HepG2 (cell line): ENCODE results near the gene ADCY7. TPM values are rescaled to one million over a fixed set of nuclear protein-coding genes. Genes with fewer than 3 reads are reported as not detected.

Experiments used
- ATAC-seq: fragments of 200-7000 bp; cut with Tn5 transposase; 3 replicates; pipeline ENCODE4 v1.9.1; 2020; ENCODE audit warnings: mild to moderate bottlenecking, moderate library complexity
- BruUV-seq: library from RNA; stranded (reverse); fragments of 400-500 nt; replicated peaks from 2 replicates; lab custom pipeline; 2021; lab: Mats Ljungman, UMichigan
- CTCF ChIA-PET: fragments of 300-600 bp; formaldehyde crosslinking; extraction: SDS; loops from one replicate; lab custom pipeline; 2021; ENCODE audit warnings: low total read pairs, inconsistent platforms, low intra/inter-chr PET ratio; lab: Yijun Ruan, JAX
- POLR2A ChIA-PET: fragments of 350-600 bp; sonication (Branson Sonifier 250); formaldehyde crosslinking; loops from one replicate; lab custom pipeline; 2020; ENCODE audit warnings: antibody characterized with exemption, inconsistent platforms; lab: Yijun Ruan, JAX
- DNase-seq: peaks from one replicate; pipeline ENCODE4 v3.0.0-alpha.2; 2015; ENCODE audit warnings: low spot score
- FAIRE-seq: peaks from 3 replicates; lab custom pipeline; 2011; peaks lifted over from hg19 to GRCh38; lab: Jason Lieb, UNC
- H2AFZ ChIP-seq: one replicate; pipeline ENCODE4 v1.6.1; 2011; ENCODE audit warnings: low read length, inconsistent platforms
- H3K27ac ChIP-seq: fragments of 300-600 bp; 3 replicates; pipeline ENCODE4 v1.8.0; 2011; ENCODE audit warnings: mixed run types, mild to moderate bottlenecking, mixed read lengths, low read length, inconsistent platforms; ENCODE audit not compliant: insufficient read depth; ENCODE audit errors: extremely low read length
- H3K27me3 ChIP-seq, 2 experiments: fragments of 200-600 bp in 1 of 2; 2 replicates in 1 of 2; 3 replicates in 1 of 2; pipeline versions ENCODE4 v1.6.0 to v1.8.0; 2011; ENCODE audit warnings: low read length in 2 of 2, mild to moderate bottlenecking in 2 of 2, moderate library complexity in 2 of 2, inconsistent platforms in 1 of 2; ENCODE audit not compliant: insufficient read depth in 2 of 2, control insufficient read depth in 1 of 2
- H3K36me3 ChIP-seq, 2 experiments: fragments of 200-600 bp in 1 of 2; replicated peaks in 1 of 2; 2 replicates in 1 of 2; 3 replicates in 1 of 2; pipeline versions ENCODE4 v1.5.1 to v1.8.0; 2011; ENCODE audit warnings: low read length in 2 of 2, inconsistent platforms in 1 of 2; ENCODE audit not compliant: insufficient read depth in 2 of 2, control insufficient read depth in 1 of 2
- H3K4me1 ChIP-seq: 2 replicates; pipeline ENCODE4 v1.5.1; 2012; ENCODE audit warnings: low read length, inconsistent platforms; ENCODE audit not compliant: insufficient read depth
- H3K4me2 ChIP-seq: 2 replicates; pipeline ENCODE4 v1.6.0; 2011; ENCODE audit warnings: low read depth, low read length, inconsistent platforms
- H3K4me3 ChIP-seq, 3 experiments: fragments of 200-600 bp in 1 of 3; sonication (generic), shearing (Covaris generic) in 1 of 3; replicated peaks in 1 of 3; 2 replicates each; pipeline ENCODE4 v1.5.1; 2011 to 2016; ENCODE audit warnings: low read length in 3 of 3, inconsistent platforms in 2 of 3, low read depth in 2 of 3, mild to moderate bottlenecking in 2 of 3, control low read depth in 1 of 3, mixed read lengths in 1 of 3; ENCODE audit not compliant: insufficient read depth in 1 of 3
- H3K79me2 ChIP-seq: one replicate; pipeline ENCODE4 v1.6.1; 2011; ENCODE audit warnings: low read length, inconsistent platforms; ENCODE audit not compliant: insufficient read depth
- H3K9ac ChIP-seq: 2 replicates; pipeline ENCODE4 v1.6.0; 2011; ENCODE audit warnings: mild to moderate bottlenecking, low read depth, low read length, inconsistent platforms; ENCODE audit not compliant: insufficient read depth
- H3K9me3 ChIP-seq: 2 replicates; pipeline ENCODE4 v1.5.1; 2012; ENCODE audit warnings: mild to moderate bottlenecking, low read length
- H4K20me1 ChIP-seq: 2 replicates; pipeline ENCODE4 v1.6.0; 2011; ENCODE audit warnings: inconsistent platforms, mild to moderate bottlenecking, low read length, moderate library complexity; ENCODE audit not compliant: insufficient read depth
- CC2D1A ChIP-seq: sonication (generic); formaldehyde crosslinking; IDR thresholded peaks from 2 replicates; pipeline ENCODE4 v1.8.1; 2023; ENCODE audit warnings: mild to moderate bottlenecking, missing genetic modification reagents
- ELF3 ChIP-seq: IDR thresholded peaks from 2 replicates; pipeline ENCODE4 v1.6.1; 2016; ENCODE audit warnings: missing genetic modification reagents, missing compliant biosample characterization
- NFRKB ChIP-seq: fragments of 450-650 bp; IDR thresholded peaks from 2 replicates; pipeline ENCODE4 v1.6.1; 2017
- PCBP2 ChIP-seq: fragments of 200-400 bp; formaldehyde crosslinking; optimal IDR thresholded peaks from 2 replicates; pipeline ENCODE3; 2018; ENCODE audit warnings: low read length, low read depth; ENCODE audit not compliant: poor library complexity, severe bottlenecking
- RFXANK ChIP-seq: IDR thresholded peaks from 2 replicates; pipeline ENCODE4 v1.6.1; 2016
- SOX5 ChIP-seq: IDR thresholded peaks from 2 replicates; pipeline ENCODE4 v1.6.1; 2016; ENCODE audit warnings: borderline replicate concordance
- ZFP62 ChIP-seq: sonication (generic); formaldehyde crosslinking; IDR thresholded peaks from 2 replicates; pipeline ENCODE4 v1.4.0; 2020; ENCODE audit warnings: missing genetic modification reagents
- ZNF136 ChIP-seq: sonication (generic); formaldehyde crosslinking; IDR thresholded peaks from 2 replicates; pipeline ENCODE4 v1.8.1; 2022; ENCODE audit warnings: low read depth, mild to moderate bottlenecking, moderate library complexity, missing genetic modification reagents
- ZNF547 ChIP-seq: sonication (generic); formaldehyde crosslinking; IDR thresholded peaks from 2 replicates; pipeline ENCODE4 v1.5.1; 2020; ENCODE audit warnings: mild to moderate bottlenecking, missing genetic modification reagents
- WGBS: methylation state at CpG from one replicate; pipeline ENCODE4 v1.1.6; 2017; ENCODE audit warnings: low lambda C conversion rate; 5-methylcytosine and 5-hydroxymethylcytosine counted together
- in situ Hi-C: cut with HindIII; loops from 2 replicates; pipeline ENCODE4 v1.10.0; 2017; ENCODE audit warnings: low pct_unique_long_range_greater_than_20kb; ENCODE audit not compliant: extremely low pct_ligation_motif_present
- intact Hi-C: fragments of 100-400 bp; cut with micrococcal nuclease; formaldehyde crosslinking; loops from one replicate; pipeline ENCODE4 v1.10.0; 2022; ENCODE audit not compliant: unreplicated experiment
- polyA plus RNA-seq, 8 experiments: library from polyadenylated mRNA; depleted of rRNA in 3 of 8; stranded (reverse) in 7 of 8; unstranded in 1 of 8; fragments of >200 nt; fragmentation: Illumina TruSeq in 4 of 8; extraction: Trizol in 4 of 8; gene quantifications; 2 replicates each; pipeline versions ENCODE4 v1.2.1 to v1.2.3, GENCODE V29; 2011 to 2016; ENCODE audit warnings: low read depth in 4 of 8, missing spikeins in 1 of 8, mixed read lengths in 1 of 8; ENCODE audit not compliant: insufficient read depth in 1 of 8
- total RNA-seq, 5 experiments: library from RNA; depleted of rRNA; stranded (reverse); fragments of >200 nt; fragmentation: Illumina TruSeq; extraction: Trizol; gene quantifications; 2 replicates each; pipeline ENCODE4 v1.2.3, GENCODE V29; 2016; ENCODE audit warnings: low read depth in 1 of 5
- TF ChIP-seq, protein P1 (sequence below): IDR thresholded peaks from 2 replicates; pipeline ENCODE4 v1.6.1; 2016; ENCODE audit warnings: missing compliant biosample characterization, missing genetic modification reagents, borderline replicate concordance
- TF ChIP-seq, protein P2 (sequence below): sonication (generic); formaldehyde crosslinking; IDR thresholded peaks from 2 replicates; pipeline ENCODE4 v1.4.0; 2020; ENCODE audit warnings: missing genetic modification reagents
- TF ChIP-seq, protein P3 (sequence below): fragments of 450-650 bp; IDR thresholded peaks from 2 replicates; pipeline ENCODE4 v1.6.1; 2017; ENCODE audit warnings: mild to moderate bottlenecking
- TF ChIP-seq, protein P4 (sequence below): sonication (generic); formaldehyde crosslinking; IDR thresholded peaks from 2 replicates; pipeline ENCODE4 v1.8.1; 2023; ENCODE audit warnings: mild to moderate bottlenecking, missing genetic modification reagents

Gene ADCY7
- total and polyA plus RNA-seq, 2 of the 13 experiments (the other 11 are each of a cell fraction or from before 2014, with no cell fraction given) = 2.2 to 4.3 TPM

DNA sequence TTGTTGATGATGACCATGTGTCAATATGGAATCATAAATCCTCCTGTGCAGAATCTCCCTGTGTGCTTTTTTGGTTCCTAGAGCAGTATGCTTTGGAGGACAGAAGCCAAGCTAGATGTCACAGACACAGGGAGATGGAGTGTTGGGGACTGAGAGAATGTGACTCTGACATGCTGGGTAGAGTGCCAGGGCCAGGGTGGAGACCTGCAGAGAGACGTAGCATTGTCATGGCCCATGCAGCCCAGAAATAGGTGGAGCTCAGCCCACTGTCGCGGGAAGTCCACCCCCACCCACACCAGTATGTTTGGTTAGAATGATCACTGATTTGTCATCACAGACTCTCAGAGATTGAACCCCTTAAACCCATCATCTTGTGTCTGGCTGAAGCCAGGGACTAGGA lies 39.2 kb upstream of the ADCY7 start:
- Histone ChIP-seq H3K4me3 (no peak overlapping the region), H3K9ac (no peak overlapping the region)
- BruUV-seq = no TSS peak
- 100% methylated on average over 3 of the region's 3 CpGs for WGBS
- TF ChIP-seq ZFP62 (CRISPR knock-in tag) (no peak), SOX5 (CRISPR knock-in tag) (no peak), ZNF136 (CRISPR knock-in tag) (no peak), PCBP2 (no peak), RFXANK (no peak), CC2D1A (no peak), NFRKB (no peak), ELF3 (CRISPR knock-in tag) (no peak), ZNF547 (CRISPR knock-in tag) (no peak)
- TF ChIP-seq, protein P1, sequence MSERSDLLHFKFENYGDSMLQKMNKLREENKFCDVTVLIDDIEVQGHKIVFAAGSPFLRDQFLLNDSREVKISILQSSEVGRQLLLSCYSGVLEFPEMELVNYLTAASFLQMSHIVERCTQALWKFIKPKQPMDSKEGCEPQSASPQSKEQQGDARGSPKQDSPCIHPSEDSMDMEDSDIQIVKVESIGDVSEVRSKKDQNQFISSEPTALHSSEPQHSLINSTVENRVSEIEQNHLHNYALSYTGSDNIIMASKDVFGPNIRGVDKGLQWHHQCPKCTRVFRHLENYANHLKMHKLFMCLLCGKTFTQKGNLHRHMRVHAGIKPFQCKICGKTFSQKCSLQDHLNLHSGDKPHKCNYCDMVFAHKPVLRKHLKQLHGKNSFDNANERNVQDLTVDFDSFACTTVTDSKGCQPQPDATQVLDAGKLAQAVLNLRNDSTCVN (CRISPR knock-in tag) = no peak
- TF ChIP-seq, protein P2, sequence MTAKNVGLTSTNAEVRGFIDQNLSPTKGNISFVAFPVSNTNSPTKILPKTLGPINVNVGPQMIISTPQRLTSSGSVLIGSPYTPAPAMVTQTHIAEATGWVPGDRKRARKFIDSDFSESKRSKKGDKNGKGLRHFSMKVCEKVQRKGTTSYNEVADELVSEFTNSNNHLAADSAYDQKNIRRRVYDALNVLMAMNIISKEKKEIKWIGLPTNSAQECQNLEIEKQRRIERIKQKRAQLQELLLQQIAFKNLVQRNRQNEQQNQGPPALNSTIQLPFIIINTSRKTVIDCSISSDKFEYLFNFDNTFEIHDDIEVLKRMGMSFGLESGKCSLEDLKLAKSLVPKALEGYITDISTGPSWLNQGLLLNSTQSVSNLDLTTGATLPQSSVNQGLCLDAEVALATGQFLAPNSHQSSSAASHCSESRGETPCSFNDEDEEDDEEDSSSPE (CRISPR knock-in tag) = no peak
- TF ChIP-seq, protein P3, sequence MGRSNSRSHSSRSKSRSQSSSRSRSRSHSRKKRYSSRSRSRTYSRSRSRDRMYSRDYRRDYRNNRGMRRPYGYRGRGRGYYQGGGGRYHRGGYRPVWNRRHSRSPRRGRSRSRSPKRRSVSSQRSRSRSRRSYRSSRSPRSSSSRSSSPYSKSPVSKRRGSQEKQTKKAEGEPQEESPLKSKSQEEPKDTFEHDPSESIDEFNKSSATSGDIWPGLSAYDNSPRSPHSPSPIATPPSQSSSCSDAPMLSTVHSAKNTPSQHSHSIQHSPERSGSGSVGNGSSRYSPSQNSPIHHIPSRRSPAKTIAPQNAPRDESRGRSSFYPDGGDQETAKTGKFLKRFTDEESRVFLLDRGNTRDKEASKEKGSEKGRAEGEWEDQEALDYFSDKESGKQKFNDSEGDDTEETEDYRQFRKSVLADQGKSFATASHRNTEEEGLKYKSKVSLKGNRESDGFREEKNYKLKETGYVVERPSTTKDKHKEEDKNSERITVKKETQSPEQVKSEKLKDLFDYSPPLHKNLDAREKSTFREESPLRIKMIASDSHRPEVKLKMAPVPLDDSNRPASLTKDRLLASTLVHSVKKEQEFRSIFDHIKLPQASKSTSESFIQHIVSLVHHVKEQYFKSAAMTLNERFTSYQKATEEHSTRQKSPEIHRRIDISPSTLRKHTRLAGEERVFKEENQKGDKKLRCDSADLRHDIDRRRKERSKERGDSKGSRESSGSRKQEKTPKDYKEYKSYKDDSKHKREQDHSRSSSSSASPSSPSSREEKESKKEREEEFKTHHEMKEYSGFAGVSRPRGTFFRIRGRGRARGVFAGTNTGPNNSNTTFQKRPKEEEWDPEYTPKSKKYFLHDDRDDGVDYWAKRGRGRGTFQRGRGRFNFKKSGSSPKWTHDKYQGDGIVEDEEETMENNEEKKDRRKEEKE = no peak
- TF ChIP-seq, protein P4, sequence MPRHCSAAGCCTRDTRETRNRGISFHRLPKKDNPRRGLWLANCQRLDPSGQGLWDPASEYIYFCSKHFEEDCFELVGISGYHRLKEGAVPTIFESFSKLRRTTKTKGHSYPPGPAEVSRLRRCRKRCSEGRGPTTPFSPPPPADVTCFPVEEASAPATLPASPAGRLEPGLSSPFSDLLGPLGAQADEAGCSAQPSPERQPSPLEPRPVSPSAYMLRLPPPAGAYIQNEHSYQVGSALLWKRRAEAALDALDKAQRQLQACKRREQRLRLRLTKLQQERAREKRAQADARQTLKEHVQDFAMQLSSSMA (CRISPR knock-in tag) = no peak
- TF ChIP-seq, all 625 proteins: peak for 0
- POLR2A ChIA-PET = interaction anchor here (0.5 kb wide), 1 partner anchor 277 kb away, joined by 3 read pairs; no protein-coding TSS in a partner anchor
- FAIRE-seq (no peak), ATAC-seq (no peak), DNase-seq (no peak)
- Histone ChIP-seq H4K20me1 (no peaks in the 10 kb centered on the region), H3K4me1 (no peaks in the 10 kb centered on the region), H3K27me3 (no peaks in the 10 kb centered on the region), H2AFZ (no peak overlapping the region), H3K36me3 (peaks cover 30 to 66% of the 10 kb centered on the region in 2 experiments), H3K79me2 (no peaks in the 10 kb centered on the region), H3K4me2 (no peak overlapping the region), H3K27ac (no peak overlapping the region), H3K9me3 (no peaks in the 10 kb centered on the region)
- CTCF ChIA-PET = no interaction called here
- intact Hi-C loops (no loop called here), in situ Hi-C loops (no loop called here)
